CD4-positive, alpha-beta T cell (primary cell): Measurements from ENCODE around the gene LRRC4B. TPM values are rescaled to one million over a fixed set of nuclear protein-coding genes. Genes with fewer than 3 reads are reported as not detected.
"Not testable (repeated sequence)": the region's sequence is repeated elsewhere in the genome, so short reads cannot be mapped to it uniquely, and the experiment has no call there.

ENCODE experiments used
- ATAC-seq: fragments of 200-7000 bp; cut with Tn5 transposase; one replicate; pipeline ENCODE4 v1.10.0; 2022; ENCODE audit warnings: mild to moderate bottlenecking; ENCODE audit not compliant: poor library complexity
- CTCF ChIA-PET: fragments of 350-600 bp; sonication (Branson Sonifier 250); formaldehyde crosslinking; loops from one replicate; lab custom pipeline; 2021; ENCODE audit warnings: antibody characterized with exemption, inconsistent platforms; lab: Charles Lee
- POLR2A ChIA-PET: fragments of 350-600 bp; sonication (Branson Sonifier 250); formaldehyde crosslinking; loops from one replicate; lab custom pipeline; 2021; ENCODE audit warnings: antibody characterized with exemption, inconsistent platforms; lab: Charles Lee
- DNase-seq, 14 experiments: peaks; one replicate each; pipeline ENCODE4 v3.0.0-alpha.2; 2013 to 2020; ENCODE audit warnings: mixed read lengths in 2 of 14
- H3K27ac ChIP-seq, 2 donors: one replicate each; pipeline versions ENCODE4 v1.5.1 to v1.7.0; 2013; ENCODE audit warnings: low read length in 2 of 2, low read depth in 1 of 2, mild to moderate bottlenecking in 1 of 2
- H3K27me3 ChIP-seq, 2 experiments: 1 replicate in 1 of 2; 2 replicates in 1 of 2; pipeline versions ENCODE4 v1.6.1 to v1.7.0; 2013; ENCODE audit warnings: low read length in 2 of 2, control low read depth in 1 of 2, mild to moderate bottlenecking in 1 of 2, moderate library complexity in 1 of 2; ENCODE audit not compliant: insufficient read depth in 2 of 2, control insufficient read depth in 1 of 2
- H3K36me3 ChIP-seq: one replicate; pipeline ENCODE4 v1.6.1; 2013; ENCODE audit warnings: low read length, control low read depth; ENCODE audit not compliant: insufficient read depth
- H3K4me1 ChIP-seq: one replicate; pipeline ENCODE4 v1.6.1; 2013; ENCODE audit warnings: low read length, control low read depth; ENCODE audit not compliant: insufficient read depth
- H3K4me3 ChIP-seq: one replicate; pipeline ENCODE4 v1.5.1; 2013; ENCODE audit warnings: mild to moderate bottlenecking, low read length, moderate library complexity
- H3K9me3 ChIP-seq, 2 experiments: 1 replicate in 1 of 2; 2 replicates in 1 of 2; pipeline versions ENCODE4 v1.6.1 to v1.7.0; 2013; ENCODE audit warnings: low read length in 2 of 2, mild to moderate bottlenecking in 2 of 2, control low read depth in 1 of 2, moderate library complexity in 1 of 2; ENCODE audit not compliant: control insufficient read depth in 1 of 2, insufficient read depth in 1 of 2
- H3K27ac Mint-ChIP-seq: one replicate; pipeline ENCODE4 v1.8.0; 2020; ENCODE audit warnings: mixed read lengths
- H3K27me3 Mint-ChIP-seq: one replicate; pipeline ENCODE4 v1.8.0; 2021; ENCODE audit warnings: mixed read lengths
- H3K36me3 Mint-ChIP-seq: one replicate; pipeline ENCODE4 v1.8.0; 2021; ENCODE audit warnings: low read depth, mixed read lengths
- H3K4me1 Mint-ChIP-seq: one replicate; pipeline ENCODE4 v1.8.0; 2021; ENCODE audit warnings: low read depth, mixed read lengths
- H3K4me3 Mint-ChIP-seq: one replicate; pipeline ENCODE4 v1.8.0; 2020; ENCODE audit warnings: mild to moderate bottlenecking, mixed read lengths
- H3K9me3 Mint-ChIP-seq: one replicate; pipeline ENCODE4 v1.8.0; 2020; ENCODE audit warnings: mixed read lengths
- intact Hi-C, 2 experiments: fragments of 100-400 bp; cut with DNase I in 1 of 2; cut with micrococcal nuclease in 1 of 2; formaldehyde crosslinking; loops; one replicate each; pipeline versions ENCODE4 v1.15.1 to v1.9.0; 2023 to 2025; cut with DNase I, micrococcal nuclease
- total RNA-seq, 174 experiments: library from RNA in 2 of 174; stranded (reverse) in 2 of 174; gene quantifications; one replicate each; pipeline ENCODE4 v1.2.3 and lab custom pipeline; 2021 to 2026
- TF ChIP-seq, protein P1 (sequence below): fragments of 200-600 bp; IDR thresholded peaks from one replicate; pipeline ENCODE4 v1.8.0; 2022; ENCODE audit warnings: antibody characterized with exemption, mild to moderate bottlenecking

LRRC4B gene
- total RNA-seq, 2 experiments from 2014 or later: not detected

GRCh38 chr19:50601407-50602088 is 33.3 kb upstream of the LRRC4B start:
- intact Hi-C loops: no loop called here
- no peak overlapping the region for H3K4me3 Mint-ChIP-seq
- no peaks in the 10 kb centered on the region for H3K36me3 ChIP-seq

DNA sequence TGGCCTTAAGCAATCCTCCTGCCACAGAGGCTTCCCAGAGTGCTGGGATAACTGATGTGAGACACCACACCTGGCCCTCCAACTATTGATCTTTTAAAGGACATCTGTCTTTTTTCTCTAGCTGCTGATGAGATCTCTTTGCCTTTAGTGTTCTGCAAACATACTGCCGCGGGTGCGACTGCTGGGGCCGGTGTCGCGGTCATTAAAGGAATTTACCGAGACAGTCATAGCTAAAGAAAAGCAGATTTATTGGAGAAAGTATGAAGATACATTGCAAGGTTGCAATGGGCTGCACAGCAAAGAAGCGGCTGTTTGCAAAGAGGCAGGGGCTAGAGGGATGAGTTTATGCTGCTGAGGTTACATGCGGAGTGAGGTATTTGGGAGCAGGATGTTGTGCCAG is 31.2 kb upstream of the LRRC4B start:
- ChIA-PET CTCF (no interaction called here), POLR2A (no interaction called here)
- Mint-ChIP-seq H3K27ac (no peak overlapping the region), H3K4me1 (no peaks in the 10 kb centered on the region), H3K4me3 (no peak overlapping the region), H3K36me3 (no peaks in the 10 kb centered on the region), H3K27me3 (peaks cover 62% of the 10 kb centered on the region), H3K9me3 (no peaks in the 10 kb centered on the region)
- TF ChIP-seq, protein P1, sequence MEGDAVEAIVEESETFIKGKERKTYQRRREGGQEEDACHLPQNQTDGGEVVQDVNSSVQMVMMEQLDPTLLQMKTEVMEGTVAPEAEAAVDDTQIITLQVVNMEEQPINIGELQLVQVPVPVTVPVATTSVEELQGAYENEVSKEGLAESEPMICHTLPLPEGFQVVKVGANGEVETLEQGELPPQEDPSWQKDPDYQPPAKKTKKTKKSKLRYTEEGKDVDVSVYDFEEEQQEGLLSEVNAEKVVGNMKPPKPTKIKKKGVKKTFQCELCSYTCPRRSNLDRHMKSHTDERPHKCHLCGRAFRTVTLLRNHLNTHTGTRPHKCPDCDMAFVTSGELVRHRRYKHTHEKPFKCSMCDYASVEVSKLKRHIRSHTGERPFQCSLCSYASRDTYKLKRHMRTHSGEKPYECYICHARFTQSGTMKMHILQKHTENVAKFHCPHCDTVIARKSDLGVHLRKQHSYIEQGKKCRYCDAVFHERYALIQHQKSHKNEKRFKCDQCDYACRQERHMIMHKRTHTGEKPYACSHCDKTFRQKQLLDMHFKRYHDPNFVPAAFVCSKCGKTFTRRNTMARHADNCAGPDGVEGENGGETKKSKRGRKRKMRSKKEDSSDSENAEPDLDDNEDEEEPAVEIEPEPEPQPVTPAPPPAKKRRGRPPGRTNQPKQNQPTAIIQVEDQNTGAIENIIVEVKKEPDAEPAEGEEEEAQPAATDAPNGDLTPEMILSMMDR: no peak
- Histone ChIP-seq H3K4me1 (no peaks in the 10 kb centered on the region), H3K36me3 (no peaks in the 10 kb centered on the region), H3K27ac (no peak overlapping the region), H3K9me3 (no peaks in the 10 kb centered on the region), H3K27me3 (peaks cover 12 to 18% of the 10 kb centered on the region in 2 experiments), H3K4me3 (no peak overlapping the region)
- DNase-seq (no peak), ATAC-seq (no peak)
- intact Hi-C loops: no loop called here

More at GRCh38 chr19:50601407-50602088, 33.3 kb upstream of the LRRC4B start:
- no peak overlapping the region for H3K27ac ChIP-seq
- H3K4me3 ChIP-seq: no peak overlapping the region
- no peak for DNase-seq
- Mint-ChIP-seq H3K27me3 (peaks cover 67% of the 10 kb centered on the region), H3K9me3 (no peaks in the 10 kb centered on the region), H3K4me1 (no peaks in the 10 kb centered on the region), H3K27ac (no peak overlapping the region), H3K36me3 (no peaks in the 10 kb centered on the region)
- no peak for ATAC-seq
- TF ChIP-seq, protein P1: no peak
- H3K27me3 ChIP-seq: peaks cover 10 to 20% of the 10 kb centered on the region in 2 experiments
- ChIA-PET POLR2A (no interaction called here), CTCF (no interaction called here)
- peaks cover 0 to 8% of the 10 kb centered on the region in 2 experiments for H3K9me3 ChIP-seq
- no peaks in the 10 kb centered on the region for H3K4me1 ChIP-seq

- DNase-seq (no peak), ATAC-seq (no peak)
- CTCF ChIA-PET: no interaction called here
- Histone ChIP-seq H3K27me3 (peaks cover 0 to 5% of the 10 kb centered on the region in 2 experiments), H3K27ac (no peak overlapping the region), H3K4me1 (no peaks in the 10 kb centered on the region), H3K9me3 (no peaks in the 10 kb centered on the region), H3K36me3 (no peaks in the 10 kb centered on the region), H3K4me3 (no peak overlapping the region)
- Mint-ChIP-seq H3K4me1 (no peaks in the 10 kb centered on the region), H3K9me3 (no peaks in the 10 kb centered on the region), H3K36me3 (no peaks in the 10 kb centered on the region), H3K27ac (no peak overlapping the region), H3K4me3 (no peak overlapping the region), H3K27me3 (peaks cover 34% of the 10 kb centered on the region)
- intact Hi-C loops: no loop called here
- TF ChIP-seq, protein P1: no peak
- POLR2A ChIA-PET: no interaction called here
These were observed 22.0 kb upstream of the LRRC4B start for GRCh38 chr19:50590191-50590590.

DNA sequence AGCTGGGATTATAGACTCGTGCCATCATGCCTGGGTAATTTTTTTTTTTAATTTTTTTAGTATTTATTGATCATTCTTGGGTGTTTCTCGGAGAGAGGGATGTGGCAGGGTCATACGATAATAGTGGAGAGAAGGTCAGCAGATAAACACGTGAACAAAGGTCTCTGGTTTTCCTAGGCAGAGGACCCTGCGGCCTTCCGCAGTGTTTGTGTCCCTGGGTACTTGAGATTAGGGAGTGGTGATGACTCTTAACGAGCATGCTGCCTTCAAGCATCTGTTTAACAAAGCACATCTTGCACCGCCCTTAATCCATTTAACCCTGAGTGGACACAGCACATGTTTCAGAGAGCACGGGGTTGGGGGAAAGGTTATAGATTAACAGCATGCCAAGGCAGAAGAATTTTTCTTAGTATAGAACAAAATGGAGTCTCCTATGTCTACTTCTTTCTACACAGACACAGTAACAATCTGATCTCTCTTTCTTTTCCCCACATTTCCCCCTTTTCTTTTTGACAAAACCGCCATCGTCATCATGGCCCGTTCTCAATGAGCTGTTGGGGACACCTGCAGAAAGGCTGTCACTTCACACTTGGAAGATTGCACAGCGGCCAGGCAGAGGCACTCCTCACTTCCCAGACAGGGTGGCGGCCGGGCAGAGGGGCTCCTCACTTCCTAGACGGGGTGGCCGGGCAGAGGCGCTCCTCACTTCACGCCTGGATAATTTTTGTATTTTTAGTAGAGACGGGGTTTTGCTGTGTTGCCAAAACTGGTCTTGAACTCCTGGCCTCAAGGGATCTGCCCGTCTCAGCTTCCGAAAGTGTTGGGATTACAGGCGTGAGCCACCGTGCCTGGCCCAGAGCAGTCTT is 13.8 kb upstream of the LRRC4B start:
- ATAC-seq, H3K4me3 ChIP-seq, DNase-seq, intact Hi-C loops, H3K9me3 Mint-ChIP-seq, H3K36me3 Mint-ChIP-seq, H3K27ac Mint-ChIP-seq, POLR2A ChIA-PET, H3K4me3 Mint-ChIP-seq, H3K9me3 ChIP-seq, H3K36me3 ChIP-seq, CTCF ChIA-PET, H3K27ac ChIP-seq, H3K27me3 ChIP-seq, H3K4me1 ChIP-seq, H3K4me1 Mint-ChIP-seq: not testable (repeated sequence)
- peaks cover 42% of the 10 kb centered on the region for H3K27me3 Mint-ChIP-seq
